Measurements from ENCODE around the gene ORM1.

ORM1 gene

GRCh38 chr9:114287763-114288192 is 35.1 kb upstream of the ORM1 start:
- no peak for DNase-seq

GRCh38 chr9:114288193-114289091 is 34.5 kb upstream of the ORM1 start:
- no peak for DNase-seq

GRCh38 chr9:114289106-114289505 is 33.8 kb upstream of the ORM1 start:
- DNase-seq: no peak

DNA sequence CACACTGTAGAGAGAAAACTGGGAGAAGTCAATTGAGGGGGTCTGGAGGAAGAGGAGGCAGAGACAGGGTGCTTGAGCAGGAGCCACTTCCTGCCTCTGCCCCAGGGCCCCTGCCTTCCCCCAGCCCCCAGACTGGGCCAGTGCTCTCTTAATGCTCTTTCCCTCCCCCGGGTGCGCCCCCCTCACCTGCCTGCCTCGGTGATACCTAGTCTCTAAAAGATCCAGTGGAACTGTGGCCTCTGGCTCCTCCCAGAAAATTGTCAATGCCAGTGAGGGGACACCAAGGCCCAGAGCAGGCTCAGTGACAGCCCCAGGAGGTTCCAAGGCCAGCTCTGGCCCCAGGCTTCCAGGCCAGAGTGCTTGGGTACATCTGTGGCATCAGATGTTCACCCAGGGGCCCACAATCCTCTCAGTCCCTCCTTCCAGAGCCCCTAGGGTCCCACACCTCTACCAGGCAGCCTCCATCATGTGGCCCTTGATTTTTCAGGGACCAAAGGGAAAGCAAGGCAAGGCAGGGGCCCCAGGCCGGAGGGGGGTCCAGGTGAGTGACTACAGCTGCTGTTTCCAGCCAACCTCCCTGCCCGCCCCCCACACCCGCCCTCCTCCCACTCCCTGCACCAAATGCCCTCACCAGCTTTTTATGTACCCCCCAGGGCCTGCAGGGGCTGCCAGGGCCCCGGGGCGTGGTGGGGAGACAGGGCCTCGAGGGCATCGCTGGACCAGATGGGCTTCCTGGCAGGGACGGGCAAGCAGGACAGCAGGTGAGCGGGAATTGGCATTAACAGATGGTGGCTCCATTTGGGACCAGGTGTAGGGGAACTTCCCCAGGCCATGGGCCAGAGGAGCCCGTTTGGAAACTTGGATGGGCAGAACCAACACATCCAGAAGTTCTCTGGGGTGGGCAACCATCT is 33.1 kb upstream of the ORM1 start:
- no peak for DNase-seq

DNA sequence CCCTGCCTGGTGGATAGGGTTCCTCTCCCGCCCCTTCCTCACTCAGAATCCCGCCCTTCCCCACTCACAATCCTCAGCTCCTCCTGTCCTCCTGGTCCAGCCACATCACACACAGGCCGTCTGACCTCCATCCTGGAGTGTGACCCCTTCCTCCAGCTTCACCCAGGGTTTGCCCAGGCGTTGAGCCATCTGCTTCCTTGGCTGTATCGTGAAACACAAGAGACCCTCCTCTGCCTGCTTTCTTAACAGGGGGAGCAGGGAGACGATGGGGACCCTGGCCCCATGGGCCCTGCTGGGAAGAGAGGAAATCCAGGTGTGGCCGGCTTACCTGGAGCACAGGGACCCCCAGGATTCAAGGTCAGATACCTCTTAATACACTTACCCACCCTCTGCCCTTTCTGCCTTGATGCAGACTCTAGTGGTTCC is 32.3 kb upstream of the ORM1 start:
- DNase-seq: no peak

DNA sequence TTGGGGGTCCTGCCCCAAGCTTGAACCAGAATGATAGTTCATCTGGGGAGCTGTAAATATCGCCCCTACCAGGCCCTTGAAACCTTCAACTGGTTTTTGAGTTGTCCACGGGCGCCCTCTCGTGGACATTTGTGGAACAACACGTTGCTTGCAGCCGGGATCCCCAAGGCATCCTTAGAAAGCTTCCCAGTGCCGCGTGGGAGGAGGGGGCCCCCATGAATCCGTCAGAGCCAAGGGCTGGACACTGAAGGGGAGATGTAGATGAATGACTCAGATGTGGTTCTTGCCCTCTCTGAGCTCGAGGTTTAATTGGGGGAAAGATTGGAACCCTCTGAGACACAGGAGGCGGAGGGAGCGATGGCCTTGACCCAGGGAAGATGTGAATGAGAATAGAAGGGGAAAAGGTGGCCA is 31.8 kb upstream of the ORM1 start:
- DNase-seq: peak; percentile 64

DNA sequence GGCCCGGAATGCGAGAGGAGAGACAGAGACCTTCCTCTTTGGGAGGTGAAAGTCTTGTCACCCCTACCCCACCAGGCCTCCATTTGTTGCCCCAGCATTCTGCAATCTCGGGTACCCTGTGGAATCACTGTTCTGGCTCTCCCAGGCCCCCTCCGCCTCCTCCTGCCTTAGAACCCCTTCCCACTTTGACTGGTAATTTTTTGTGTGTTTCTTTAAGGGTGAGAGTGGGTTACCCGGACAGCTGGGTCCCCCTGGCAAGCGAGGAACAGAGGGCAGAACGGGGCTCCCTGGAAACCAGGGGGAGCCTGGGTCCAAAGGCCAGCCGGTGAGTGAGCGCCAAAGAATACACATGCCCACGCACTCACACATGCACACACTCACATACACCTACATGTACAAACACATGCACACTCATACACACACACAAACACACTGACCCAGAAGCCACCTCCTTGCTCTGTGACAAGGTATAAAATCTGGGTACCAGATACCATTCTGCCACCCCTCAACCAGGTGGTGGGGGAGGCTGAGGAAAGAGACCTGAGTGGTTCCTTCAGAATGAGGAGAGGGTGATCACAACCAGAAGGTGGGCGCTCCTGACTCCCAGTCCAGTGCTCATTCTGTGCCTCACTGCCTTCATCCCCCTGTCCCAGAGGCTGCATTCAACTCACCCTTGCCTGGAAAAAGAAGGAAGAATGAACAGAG is 30.9 kb upstream of the ORM1 start:
- no peak for DNase-seq

DNA sequence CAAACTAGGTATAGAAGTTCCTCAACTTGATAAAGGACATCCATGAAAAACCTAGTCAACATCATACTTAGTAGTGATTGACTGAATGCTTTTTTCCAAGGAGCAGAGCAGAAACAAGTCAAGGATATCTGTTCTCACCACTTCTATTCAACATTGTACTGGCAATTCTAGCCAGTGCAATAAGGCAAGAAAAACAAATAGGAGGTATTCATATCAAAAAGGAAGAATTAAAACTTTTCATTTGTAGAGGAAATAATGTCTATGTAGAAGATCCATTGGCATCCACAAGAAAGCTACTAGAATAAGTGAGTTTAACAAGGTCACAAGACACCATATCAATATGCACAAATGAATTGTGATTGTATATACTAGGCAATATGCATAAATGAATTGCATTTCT is 28.2 kb upstream of the ORM1 start:
- DNase-seq: no peak

DNA sequence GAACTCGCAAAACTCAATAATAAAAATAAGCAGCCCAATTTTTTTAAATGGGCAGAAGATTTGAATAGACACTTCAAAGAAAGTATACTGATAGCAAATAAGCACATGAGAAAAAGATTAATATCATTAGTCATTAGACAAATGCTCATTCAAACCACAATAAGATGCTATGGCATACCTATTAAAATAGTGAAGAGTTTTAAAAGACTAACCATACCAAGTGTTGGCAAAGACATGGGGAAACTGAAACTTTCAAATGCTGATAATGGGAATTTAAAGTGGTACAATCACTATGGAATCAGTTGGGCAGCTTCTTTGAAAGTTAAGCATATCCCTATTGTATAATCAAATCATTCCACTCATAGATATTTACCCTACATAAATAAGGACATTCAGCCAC is 26.6 kb upstream of the ORM1 start:
- no peak for DNase-seq

DNA sequence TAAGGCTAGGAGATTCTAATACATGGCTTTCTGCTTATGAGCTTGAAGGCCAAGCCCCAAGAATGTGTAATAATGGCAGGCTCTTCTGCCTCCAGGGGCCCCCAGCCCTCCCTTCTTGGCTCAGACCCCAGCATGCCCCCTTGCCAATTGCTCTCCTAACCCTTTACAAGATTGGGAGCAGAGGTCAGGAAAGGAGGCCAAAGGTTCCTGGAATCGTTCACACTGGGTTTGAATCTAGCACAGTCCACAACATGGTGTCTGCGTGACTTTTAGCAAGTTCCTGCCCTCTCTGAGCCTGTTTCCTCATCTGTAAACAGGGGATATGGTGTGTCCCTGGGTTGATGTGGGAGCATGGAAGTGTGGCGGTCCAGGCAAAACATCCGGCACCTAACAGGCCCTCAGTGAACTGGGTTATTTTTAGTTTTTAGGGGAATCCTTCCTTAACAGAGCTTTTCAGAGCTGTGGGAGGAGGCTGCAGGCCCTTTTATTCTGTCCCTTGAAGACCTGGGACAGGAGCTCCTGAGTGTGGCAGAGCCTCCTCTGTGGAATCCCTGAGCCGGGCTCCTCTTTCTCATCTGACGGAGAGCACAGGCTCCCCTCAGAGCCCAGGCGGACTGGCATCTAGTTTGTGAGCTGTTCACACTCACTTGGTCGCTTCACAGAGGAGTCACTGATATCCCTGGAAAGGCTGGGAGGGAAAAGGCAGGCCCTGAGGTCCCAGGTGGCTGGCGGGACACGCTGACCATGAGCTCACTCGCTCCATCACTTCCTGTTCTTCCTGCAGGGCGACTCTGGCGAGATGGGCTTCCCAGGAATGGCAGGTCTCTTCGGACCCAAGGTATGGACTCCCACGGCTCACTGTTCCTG is 23.4 kb upstream of the ORM1 start:
- DNase-seq: no peak

DNA sequence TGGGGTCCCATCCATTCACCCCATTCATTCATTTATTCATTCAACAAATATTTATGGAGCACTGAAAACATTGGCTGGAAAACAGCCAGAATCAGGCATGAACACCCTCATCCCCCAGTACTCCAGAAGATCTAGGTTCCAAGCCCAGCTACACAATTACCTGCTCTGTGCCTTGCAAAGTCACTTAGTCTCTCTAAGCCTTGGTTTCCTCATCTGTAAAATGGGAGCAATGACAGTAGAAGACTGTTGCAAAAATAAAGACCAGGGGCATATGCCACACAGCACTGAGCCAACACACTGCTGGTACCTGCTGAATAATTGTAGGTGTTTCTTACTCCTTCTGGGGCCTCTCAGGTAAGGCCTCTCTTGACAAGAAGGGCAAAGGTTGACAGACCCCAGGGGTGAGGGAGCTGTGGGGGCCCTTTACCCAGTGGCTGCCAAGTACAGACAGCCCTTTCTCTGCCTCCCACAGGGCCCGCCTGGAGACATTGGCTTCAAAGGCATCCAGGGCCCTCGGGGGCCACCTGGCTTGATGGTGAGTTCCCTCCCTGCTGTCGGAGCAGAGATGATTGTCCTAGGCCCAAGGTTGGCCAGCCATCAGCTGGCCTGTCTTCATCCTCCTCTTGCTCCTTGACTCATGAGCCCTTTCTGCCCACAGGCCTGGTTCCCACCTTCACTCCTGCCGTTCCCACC is 22.6 kb upstream of the ORM1 start:
- no peak for DNase-seq

DNA sequence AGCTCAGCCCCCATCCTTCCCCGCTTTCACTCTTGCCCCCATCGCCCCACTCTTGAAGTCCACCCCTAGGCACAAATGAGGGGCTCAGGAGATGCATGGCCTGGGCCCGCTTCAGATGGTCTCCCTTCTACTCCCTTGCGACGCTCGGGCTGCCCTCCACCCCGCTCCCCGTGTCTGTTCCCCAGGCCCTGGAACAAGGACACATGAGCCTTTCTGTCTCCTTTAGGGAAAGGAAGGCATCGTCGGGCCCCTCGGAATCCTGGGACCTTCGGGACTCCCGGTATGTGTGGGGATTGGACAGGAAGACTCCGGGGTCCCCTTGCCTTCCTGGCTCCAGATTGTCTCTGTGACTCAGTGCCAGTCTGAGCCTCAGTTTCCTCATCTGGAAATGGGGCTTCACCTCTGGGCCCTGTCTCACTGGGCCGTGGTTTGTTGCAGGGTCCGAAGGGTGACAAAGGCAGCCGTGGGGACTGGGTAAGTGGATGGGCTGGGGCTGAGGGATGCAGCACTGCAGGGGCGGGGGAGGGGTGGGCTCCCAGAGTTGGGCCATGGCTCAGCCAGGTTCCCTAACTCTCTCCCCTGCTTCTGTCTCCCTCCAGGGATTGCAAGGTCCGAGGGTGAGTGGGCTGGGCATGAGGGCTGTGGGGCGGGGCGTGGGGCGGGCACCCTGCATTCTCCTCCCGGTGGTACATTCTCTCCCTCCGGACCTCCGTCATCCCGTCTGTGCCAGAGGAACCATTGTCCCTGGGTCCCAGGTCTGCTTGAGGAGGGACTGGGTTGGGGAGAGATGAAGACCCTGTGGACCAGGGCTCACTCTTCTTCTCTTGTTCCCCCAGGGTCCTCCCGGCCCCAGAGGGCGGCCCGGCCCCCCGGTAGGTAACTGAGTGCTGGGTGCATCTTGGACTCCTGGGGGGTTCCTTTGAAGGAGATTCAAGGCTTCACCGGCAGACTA is 21.8 kb upstream of the ORM1 start:
- DNase-seq: no peak

DNA sequence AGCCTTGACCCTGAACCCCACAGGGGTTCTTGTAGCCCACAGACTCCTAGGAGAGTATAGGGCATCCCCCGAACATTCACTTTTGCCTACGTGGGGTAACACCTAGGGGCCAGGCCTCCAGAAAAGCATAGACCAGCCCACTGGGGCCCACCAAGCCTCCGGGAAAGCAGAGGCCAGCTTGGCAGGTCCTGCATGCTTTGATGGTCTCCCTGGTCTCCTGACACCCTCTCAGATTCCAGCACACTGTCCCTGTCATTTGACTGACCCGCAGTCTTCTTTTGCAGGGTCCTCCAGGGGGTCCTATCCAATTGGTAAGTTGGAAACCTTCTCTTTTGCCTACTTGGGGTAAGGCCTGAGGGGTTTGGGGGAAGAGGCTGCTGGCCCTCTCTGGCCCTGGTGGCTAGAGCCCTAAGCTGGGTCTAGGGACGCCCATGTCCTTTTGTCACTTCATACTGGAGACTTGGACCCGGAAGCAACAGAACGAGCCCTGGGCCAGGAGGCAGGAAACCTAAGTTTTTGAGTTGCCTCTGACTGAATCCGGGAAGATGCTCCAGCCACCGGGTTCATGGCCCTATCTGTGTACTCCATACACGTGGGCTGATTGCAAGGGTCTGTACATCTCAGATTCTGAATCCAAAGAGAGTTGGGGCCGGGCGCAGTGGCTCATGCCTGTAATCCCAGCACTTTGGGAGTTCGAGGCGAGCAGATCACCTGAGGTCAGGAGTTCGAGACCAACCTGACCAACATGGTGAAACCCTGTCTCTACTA is 20.9 kb upstream of the ORM1 start:
- DNase-seq: no peak

DNA sequence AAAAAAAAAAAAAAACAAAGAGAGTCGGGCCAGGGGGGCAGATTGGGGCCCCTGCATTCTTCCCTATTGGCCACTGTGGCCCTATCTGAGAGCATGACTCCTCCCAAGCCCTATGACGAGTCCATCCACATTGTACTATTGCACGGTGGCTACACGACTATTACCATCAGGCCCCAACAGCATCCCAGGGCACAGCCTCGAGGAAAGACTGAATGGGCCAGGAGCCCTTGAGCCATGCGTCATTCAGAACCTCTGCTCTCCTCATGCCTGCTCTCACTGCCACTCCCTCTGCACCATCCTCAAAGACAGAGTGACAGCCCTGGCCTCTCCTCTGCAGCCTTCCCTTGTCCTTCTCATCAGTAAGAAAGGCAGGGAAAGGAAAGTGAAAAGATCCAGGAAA is 20.2 kb upstream of the ORM1 start:
- no peak for DNase-seq

DNA sequence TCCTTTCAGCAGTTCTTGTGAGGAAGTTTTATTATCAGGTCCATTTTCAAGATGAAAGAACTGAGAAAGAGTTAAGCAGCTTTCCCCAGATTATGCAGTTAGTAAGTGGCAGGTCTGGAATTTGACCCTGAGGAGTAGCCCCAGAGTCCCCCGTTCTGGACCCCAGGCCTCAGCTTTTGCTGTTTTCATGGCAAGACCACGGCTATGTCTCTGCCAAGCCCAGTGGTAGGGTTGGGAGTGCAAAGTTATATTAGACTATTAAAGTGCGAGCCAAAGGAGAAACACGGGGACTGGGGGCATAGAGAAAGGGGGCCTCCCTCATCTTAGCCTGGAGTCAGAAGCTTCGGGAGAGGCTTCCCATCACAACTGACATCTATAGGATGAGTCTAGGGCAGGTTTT is 19.3 kb upstream of the ORM1 start:
- DNase-seq: no peak

GRCh38 chr9:114303977-114304376 is 18.9 kb upstream of the ORM1 start:
- DNase-seq: no peak

GRCh38 chr9:114304416-114305188 is 18.3 kb upstream of the ORM1 start:
- no peak for DNase-seq

- DNase-seq: no peak
Measured at GRCh38 chr9:114307899-114308267, 15.0 kb upstream of the ORM1 start.

Measured in activated T-cell treated with anti-CD3 and anti-CD28 coated beads for 4 hours (primary cell).